ENCODE measurements around the gene DAB2IP.
"Not testable (repeated sequence)": the region's sequence is repeated elsewhere in the genome, so short reads cannot be mapped to it uniquely, and the experiment has no call there.

Gene DAB2IP

DNA sequence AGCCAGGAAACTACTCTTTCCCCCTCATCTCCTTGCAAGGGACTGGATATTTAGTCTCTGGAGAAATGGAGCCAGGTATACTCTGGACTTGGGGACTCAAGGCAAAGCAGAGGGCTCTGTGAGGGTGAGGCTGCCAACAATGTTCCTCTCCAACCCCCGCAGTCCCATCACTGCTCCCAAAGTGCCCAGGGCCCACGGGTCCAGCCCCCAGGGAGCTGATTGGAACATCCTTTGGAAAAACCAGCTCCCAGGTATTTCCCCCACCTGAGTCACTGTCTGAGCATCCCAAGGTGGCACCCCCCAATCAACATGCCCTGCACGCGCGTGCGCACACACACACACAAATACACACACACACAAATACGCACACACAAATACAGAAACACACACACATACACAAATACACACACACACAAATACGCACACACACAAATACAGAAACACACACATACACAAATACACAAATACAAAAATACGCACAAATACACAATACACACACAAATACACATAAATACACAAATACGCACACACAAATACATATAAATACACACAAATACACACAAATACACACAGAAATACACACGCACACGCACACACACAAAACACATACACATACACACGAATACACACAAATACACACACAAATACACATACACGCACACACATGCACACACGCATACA lies 137.4 kb downstream of the DAB2IP start:
- in situ Hi-C loops (cut with MboI; ENCODE audit: low pct_unique_long_range_greater_than_20kb, low sequenced_read_pairs) = no loop called here
- DNase-seq = no peak

DNA sequence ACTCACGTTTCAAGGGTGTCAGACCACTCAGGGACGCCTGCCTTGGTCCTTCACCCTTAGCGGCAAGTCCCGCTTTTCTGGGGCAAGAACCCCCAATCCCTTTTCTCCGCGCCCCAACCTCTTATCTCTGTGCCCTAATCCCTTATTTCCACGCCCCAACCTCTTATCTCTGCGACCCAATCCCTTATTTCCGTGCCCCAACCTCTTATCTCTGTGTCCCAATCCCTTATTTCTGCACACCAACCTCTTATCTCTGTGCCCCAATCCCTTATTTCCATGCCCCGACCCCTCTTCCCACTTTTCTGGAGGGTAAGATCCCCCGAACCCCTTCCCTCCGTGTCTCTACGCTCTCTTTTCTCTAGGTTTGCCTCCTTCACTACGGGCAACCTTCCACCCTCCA lies 139.4 kb downstream of the DAB2IP start:
- in situ Hi-C loops (cut with MboI; ENCODE audit: low pct_unique_long_range_greater_than_20kb, low sequenced_read_pairs) = no loop called here
- DNase-seq = no peak

DNA sequence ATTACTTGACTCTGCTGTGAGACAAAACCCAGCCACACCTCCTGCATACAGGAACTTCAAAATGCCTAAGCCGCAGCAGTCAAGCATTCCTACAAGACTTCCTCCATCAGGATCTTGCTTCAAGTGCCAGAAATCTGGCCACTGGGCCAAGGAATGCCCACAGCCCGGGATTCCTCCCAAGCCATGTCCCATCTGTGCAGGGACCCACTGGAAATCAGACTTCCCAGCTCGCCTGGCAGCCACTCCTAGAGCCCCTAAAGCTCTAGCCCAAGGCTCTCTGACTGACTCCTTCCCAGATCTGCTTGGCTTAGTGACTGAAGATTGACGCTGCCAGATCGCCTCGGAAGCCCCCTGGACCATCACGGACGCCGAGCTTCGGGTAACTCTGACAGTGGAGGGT lies 141.0 kb downstream of the DAB2IP start:
- DNase-seq; in situ Hi-C loops (cut with MboI; ENCODE audit: low pct_unique_long_range_greater_than_20kb, low sequenced_read_pairs): not testable (repeated sequence)

DNA sequence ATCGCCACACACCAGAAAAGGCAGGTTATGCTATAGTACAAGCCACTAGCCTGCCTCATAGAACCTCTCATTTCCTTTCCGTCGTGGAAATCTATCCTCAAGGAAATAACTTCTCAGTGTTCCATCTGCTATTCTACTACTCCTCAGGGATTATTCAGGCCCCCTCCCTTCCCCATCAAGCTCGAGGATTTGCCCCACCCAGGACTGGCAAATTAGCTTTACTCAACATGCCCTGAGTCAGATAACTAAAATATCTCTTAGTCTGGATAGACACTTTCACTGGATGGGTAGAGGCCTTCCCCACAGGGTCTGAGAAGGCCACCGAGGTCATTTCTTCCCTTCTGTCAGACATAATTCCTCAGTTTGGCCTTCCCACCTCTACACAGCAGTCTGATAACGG lies 142.9 kb downstream of the DAB2IP start:
- in situ Hi-C loops (cut with MboI; ENCODE audit: low pct_unique_long_range_greater_than_20kb, low sequenced_read_pairs); DNase-seq: not testable (repeated sequence)

DNA sequence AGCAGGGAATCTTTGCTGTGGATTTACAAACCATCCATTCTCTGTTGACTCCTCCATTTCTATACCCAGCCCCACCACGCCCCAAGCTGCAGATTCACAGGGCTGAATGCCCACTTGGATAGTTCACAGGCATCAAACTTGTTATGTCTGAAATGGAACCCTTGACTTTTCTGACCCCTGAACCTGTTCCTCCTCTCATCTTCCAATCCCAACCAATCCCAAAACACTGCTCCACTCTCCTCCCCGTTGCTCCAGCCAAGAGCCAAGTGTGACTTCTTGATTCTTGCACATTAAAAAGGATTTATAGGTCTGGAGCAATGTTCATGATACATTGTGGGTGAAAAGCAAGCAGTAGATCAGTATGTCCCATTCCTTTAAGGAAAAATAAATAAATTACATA lies 145.6 kb downstream of the DAB2IP start:
- DNase-seq = no peak
- in situ Hi-C loops (cut with MboI; ENCODE audit: low pct_unique_long_range_greater_than_20kb, low sequenced_read_pairs) = no loop called here

DNA sequence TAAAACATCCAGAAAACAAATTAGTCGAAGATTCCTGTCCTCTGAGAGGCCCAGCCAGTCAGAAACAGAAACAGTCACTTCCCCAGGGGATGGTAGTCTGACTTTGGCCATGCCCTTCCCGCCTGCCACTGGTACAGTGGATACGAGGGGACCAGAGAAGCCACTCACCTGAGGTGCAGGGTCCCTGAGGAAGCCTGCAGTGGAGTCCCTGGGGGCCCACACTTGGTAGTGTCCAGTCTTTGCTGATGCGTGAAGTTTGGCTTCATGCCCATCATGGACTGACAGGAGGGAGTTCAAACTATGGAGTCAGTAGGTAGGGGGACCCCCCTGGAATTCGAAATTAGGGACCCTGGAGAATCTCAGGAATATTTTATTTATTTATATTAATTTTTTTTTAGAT lies 147.5 kb downstream of the DAB2IP start:
- in situ Hi-C loops (cut with MboI; ENCODE audit: low pct_unique_long_range_greater_than_20kb, low sequenced_read_pairs) = no loop called here
- no peak for DNase-seq

DNA sequence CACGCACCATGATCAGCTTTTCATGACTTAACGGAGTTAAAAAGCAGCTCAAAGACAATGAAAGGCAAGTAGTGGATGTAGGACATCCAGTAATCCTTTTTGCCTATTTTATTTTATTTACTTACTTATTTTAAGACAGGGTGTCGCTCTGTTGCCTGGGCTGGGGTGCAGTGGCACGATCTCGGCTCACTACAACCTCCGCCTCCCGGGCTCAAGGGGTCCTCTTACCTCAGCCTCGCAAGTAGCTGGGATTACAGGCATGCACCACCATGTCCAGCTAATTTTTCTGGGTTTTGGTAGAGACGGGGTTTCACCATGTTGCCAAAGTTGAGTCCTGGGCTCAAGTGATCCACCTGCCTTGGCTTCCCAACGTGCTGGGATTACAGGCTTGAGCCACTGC lies 148.9 kb downstream of the DAB2IP start:
- DNase-seq = no peak
- in situ Hi-C loops (cut with MboI; ENCODE audit: low pct_unique_long_range_greater_than_20kb, low sequenced_read_pairs) = no loop called here

DNA sequence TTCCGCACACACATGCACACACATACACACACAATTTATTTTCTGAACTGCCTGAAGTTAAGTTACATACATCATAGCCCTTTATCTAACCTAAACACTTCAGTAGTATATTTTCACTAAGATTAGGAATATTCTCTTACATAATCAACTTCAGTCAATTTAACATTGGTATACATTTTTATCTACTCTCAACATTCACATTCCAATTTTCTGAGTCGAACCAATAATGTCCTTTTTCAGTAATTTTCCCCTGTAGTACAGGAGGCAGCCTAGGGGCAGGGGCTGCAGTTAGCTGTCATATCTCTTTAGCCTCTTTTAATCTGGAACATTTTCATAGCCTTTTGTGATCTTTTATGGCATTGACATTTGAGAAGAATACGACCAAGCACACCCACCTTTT lies 150.1 kb downstream of the DAB2IP start:
- no peak for DNase-seq

DNA sequence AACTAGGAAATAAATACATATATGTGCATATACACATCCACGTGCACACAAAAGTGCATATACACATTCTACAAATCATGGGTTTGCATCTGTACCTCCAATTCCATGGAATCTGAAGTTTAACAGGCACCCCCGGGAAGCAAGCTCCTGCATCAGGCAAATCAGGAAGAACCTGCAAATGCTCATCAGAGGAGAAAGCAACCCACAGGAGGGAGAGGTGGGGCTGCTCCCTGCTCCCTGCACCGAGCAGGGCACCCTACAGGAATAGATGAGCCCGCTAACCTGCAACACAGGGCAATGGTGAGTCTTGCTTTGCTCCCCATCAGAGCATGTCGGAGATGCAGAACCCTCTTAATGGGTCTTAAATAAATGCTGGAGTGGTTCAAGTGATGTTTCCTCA lies 151.3 kb downstream of the DAB2IP start:
- in situ Hi-C loops (cut with MboI; ENCODE audit: low pct_unique_long_range_greater_than_20kb, low sequenced_read_pairs) = no loop called here
- no peak for DNase-seq

More for the DNA sequence above, 150.1 kb downstream of the DAB2IP start:
- in situ Hi-C loops (cut with MboI; ENCODE audit: low pct_unique_long_range_greater_than_20kb, low sequenced_read_pairs) = no loop called here

DNA sequence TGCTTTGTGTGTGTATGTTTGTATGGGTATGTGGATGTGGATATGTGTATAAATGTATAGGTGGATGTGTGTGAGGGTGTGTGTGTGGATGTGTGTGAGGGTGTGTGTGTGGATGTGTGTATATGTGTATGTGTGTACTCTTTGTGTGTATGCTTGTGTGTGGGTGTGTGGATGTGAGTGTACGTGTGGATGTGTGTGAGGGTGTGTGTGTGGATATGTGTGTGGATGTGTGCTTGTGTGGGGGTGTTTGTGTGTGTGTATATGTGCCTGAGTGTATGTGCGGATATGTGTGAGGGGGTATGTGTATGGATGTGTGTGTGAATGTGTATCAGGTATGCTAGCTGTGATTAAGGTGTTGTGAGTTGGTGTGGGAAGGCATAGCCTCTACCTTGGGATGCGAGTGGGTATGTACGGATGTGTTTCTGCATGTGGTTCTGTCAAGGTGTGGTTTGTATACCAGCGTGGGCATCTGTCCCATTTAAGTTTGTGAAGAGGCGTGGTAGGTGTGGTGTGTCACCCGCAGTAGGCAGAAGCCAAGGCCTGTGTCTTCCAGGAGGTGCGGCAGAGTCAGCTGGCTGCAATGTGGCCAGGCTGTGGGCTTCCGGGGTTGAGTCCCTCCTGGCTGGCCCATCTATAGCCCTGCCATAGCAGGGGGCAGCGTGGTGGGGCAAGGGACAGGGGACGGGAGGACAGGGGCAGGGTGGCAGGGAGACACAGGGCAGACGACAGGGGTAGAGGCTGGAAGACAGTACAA lies 155.8 kb downstream of the DAB2IP start:
- in situ Hi-C loops (cut with MboI; ENCODE audit: low pct_unique_long_range_greater_than_20kb, low sequenced_read_pairs) = no loop called here
- DNase-seq = no peak

DNA sequence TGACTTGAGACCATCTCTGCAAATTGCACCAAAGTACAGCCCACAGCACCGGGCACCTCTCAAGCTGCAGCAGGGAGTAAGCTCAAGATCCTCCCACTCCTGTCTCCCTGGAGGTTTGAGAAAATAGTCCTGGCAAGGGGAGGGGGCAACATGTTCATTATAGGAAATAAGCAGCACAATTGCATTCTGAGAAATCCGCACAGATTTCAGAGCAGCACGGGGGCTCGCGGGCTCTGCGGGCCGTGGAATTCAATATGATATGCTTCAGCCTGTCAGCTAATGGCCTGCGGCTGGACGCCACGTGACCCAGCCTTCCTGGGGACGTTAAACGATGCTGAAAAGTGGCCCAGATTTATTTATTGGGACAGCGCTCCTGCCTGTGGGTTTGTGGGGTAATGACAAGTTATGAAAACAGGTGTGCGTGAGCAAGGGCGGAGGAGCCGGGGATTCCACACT lies 156.4 kb downstream of the DAB2IP start:
- DNase-seq = no peak
- in situ Hi-C loops (cut with MboI; ENCODE audit: low pct_unique_long_range_greater_than_20kb, low sequenced_read_pairs) = no loop called here

DNA sequence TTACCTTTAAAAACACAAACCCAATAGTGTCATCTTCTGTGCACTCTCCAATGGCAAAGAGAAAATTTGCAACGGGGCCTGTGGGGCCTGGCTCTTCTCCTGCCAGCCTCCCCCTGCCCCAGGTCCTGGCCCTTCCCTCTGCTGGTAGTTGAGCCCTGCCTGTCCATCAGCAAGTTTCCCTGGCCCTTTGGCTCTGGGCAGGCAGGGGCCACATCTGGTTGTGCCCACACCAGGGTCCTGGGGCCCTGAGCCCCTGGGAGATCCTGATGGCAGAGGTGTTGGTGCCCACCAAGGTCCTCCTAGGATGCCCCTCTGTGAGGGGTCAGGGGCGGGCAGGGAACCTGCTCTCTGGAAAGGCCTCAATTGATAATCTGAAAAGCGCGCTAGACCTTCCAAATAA lies 157.3 kb downstream of the DAB2IP start:
- no peak for DNase-seq
- in situ Hi-C loops (cut with MboI; ENCODE audit: low pct_unique_long_range_greater_than_20kb, low sequenced_read_pairs) = no loop called here

DNA sequence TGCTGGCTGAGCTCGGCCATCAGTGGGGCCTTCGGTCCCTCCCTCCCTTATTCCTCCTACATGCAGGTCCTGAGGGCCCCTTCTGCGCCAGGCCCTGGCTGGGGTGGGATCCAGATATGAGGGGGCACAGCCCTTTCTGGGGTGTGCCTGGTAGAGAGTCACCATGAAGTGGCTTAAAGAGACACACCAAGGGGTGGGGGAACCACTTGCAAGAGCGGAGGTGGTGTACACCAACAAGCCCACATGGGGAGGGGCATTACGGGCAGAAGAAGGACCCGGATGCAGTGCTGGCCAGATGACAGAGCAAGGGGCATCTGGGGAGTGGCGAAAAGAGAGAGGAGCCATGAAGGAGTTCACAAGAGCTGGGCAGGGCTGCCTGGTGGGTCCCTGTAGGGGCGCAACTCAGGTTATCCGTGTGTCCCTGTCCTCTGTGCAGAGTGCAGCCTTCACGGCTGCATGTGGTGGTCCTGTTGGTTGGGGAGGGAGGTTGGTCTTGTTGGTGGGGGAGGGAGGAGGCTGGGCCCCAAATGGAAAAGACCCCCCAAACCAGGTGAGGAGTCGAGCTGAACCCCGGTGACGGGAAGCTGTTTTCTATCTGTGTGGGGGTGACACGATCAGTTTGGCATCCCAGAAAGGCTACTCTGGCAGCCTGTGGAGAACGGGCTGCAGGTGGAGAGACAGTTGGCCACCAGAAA lies 158.1 kb downstream of the DAB2IP start:
- in situ Hi-C loops (cut with MboI; ENCODE audit: low pct_unique_long_range_greater_than_20kb, low sequenced_read_pairs) = no loop called here
- DNase-seq = no peak

DNA sequence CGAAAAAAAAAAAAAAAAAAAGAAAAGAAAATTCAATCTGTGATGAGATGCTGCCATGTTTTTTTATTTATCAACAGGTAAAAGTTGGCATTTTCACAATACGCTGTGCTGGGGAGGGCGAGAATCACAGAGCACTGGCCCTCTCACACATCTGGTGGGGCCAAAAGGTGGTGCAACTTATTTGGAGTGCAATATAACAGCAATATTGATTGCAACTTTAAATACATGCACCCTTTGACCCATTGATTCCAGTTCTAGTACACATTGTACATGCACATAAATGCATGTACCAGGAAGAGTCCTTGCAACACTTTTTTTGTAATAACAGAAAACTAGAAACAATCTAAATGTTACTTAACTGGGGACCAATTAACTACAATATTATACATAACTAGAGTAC lies 159.1 kb downstream of the DAB2IP start:
- in situ Hi-C loops (cut with MboI; ENCODE audit: low pct_unique_long_range_greater_than_20kb, low sequenced_read_pairs) = no loop called here
- no peak for DNase-seq

DNA sequence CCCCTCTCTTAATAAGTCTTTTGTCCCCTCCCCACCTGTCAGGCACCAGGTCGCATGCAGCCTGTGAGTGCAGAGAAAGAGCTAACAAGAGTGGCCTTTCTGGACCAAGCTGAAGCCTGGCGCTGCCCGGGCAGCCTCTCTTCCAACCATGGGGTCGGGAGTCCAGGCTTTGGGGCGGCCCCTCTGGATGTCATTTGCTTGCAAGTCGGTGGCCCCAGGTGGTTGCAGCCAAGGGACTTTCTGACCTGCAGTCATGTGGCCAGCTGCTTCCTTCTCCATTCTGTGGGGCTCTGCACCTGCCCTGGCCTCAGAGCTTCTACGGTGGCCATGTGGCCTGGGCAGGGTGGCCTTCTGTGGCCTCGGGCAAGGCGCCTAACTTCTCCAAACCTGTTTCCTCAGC lies 159.7 kb downstream of the DAB2IP start:
- in situ Hi-C loops (cut with MboI; ENCODE audit: low pct_unique_long_range_greater_than_20kb, low sequenced_read_pairs) = no loop called here
- no peak for DNase-seq

DNA sequence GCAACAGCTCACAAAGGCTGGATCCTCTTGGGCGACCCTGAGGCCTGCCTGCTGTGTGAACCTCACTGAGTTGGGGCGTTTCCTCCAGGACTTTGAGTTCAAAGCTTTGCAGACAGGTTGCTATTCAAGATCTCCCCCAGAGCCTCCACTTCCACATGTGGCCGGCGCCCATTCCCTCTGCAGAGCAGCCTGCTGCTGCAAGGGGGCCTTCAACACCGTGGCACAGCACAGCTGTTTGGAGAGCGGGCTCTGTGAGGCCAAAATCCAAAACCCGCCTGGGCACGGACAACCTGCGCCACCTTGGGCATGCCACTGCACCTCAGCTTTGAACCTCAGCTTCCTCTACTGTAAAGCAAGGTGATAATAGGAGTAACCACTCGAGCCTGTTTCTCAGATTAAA lies 160.3 kb downstream of the DAB2IP start:
- in situ Hi-C loops (cut with MboI; ENCODE audit: low pct_unique_long_range_greater_than_20kb, low sequenced_read_pairs) = no loop called here
- no peak for DNase-seq

DNA sequence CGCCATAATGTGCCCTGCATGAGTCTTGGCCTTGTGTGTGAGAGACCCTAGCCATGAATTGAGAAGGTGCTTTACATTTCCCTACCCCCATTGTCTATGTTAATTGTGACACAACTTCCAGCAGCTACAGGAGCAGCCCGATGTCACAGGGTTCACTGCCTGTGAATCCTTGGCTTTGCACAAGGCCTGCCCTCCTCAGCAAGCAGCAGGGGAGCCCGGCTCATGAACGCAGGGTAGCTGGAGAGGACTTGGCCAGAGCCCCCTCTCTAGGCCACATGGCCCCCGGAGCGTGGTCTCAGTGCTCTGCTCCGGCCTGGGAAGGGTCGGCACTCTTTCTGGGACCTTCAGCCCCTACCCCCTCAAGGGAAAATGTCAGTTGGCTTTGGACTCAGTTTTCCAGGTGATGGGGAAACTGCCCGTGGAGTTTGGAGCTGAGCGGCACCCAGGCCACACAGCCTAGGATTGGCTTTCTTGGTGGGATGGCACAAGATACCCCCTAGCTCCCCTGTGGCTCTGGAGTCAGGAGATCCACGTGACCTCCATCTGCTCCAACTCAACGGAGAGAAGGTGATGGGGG lies 160.8 kb downstream of the DAB2IP start:
- DNase-seq = no peak
- in situ Hi-C loops (cut with MboI; ENCODE audit: low pct_unique_long_range_greater_than_20kb, low sequenced_read_pairs) = no loop called here

DNA sequence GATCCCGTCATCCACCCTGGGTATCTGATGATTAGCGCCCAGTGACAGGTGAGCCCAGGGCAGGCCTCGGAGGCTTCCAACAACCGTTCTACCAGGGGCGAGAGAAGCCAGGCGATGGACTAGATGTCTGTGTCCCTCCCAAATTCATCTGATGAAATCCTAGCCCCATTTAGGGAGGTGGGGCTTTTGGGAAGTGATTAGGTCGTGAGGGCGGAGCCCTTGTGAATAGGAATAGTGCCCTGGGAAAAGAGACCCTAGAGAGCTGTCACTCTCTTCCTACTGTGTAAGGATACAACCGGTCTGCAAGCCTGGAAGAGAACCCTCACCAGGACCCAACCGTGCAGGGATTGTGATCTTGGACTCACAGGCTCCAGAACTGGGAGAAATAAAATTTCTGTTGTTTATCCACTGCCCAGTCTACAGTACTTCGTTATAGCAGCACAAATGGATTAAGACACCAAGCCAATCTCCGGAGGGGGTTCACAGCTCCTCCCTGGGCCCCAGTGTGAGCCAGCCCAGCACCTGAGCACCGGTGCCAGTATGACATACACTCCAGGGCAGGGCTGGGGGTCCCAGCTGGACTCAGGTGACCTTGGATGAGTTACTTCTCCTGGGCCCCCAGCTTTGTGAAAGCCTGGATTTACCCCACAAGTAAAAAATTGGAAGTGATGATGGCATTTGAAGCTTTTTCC lies 162.2 kb downstream of the DAB2IP start:
- DNase-seq = no peak
- in situ Hi-C loops (cut with MboI; ENCODE audit: low pct_unique_long_range_greater_than_20kb, low sequenced_read_pairs) = no loop called here

DNA sequence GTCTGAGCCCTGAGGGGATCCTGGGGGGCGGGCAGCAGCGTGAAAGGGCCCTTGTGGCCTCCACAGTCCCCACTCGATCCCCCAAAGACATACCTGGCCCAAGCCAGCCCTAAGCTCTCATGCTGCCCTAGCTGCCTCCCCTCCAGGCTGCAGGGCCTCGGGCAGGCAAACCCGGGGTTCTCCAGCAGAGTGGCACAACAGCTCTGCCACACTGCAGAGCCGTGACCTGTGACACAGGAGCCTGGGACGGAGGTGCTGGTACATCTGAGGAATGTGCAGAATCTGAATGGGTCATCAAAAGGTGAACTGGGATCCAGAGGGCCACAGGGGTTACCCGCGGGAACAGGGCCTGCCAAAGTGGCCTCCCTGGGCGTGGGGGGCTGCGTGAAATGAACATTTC lies 163.2 kb downstream of the DAB2IP start:
- in situ Hi-C loops (cut with MboI; ENCODE audit: low pct_unique_long_range_greater_than_20kb, low sequenced_read_pairs) = no loop called here
- DNase-seq = no peak

Data from KBM-7 (cell line).